ENCODE measurements around the gene ONECUT3.

DNA sequence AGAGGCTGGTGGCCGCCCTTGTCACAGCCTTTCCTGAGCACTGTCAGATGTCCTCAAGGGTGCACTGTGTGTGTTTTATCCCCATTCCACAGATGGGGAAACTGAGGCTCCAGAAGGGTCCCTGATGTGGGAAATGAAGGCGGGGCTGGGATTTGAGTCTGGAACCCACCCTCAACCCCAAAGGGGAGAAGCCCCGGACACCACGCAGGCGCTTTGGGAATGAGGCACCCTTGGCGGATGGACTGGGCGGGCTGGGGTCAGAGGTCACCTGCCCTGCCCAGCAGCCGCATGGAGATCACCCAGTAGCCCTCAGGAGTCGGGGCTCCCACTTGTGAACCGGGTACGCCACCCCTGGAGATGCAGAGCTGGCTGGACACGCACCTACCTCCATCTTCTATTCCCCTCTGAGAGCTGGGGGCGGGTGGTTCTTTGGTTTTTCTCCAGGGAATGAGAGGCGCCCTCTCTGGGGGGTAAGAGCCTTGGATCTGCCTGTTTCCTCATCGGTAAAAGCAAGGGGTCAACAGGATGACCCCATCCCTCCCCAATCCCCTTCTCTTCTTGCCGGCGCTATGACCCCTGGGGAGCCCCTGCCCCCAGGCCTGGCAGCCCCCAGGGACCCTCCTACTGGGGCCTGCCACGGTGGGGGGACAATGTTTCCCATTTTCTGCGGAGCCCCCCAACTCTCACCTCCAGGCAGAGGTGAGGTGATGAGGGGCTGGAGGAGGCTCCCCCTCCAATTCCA, 8.3 kb upstream of the ONECUT3 start:
- TF ChIP-seq CTCF (conservative IDR thresholded peaks at IDR 0.05; ENCODE audit: low read depth, low read length) (no peak), POLR2A (IDR thresholded peaks at IDR 0.05; ENCODE audit: low read depth, low read length) (no peak), FOS (IDR thresholded peaks at IDR 0.05; ENCODE audit: low read depth, low read length) (no peak), RAD21 (IDR thresholded peaks at IDR 0.05; ENCODE audit: low read length) (no peak), MAFK (IDR thresholded peaks at IDR 0.05; ENCODE audit: low read depth, low read length) (no peak), MXI1 (IDR thresholded peaks at IDR 0.05; ENCODE audit: borderline replicate concordance, low read depth, low read length) (no peak), ELK1 (IDR thresholded peaks at IDR 0.05; ENCODE audit: borderline replicate concordance, low read depth, low read length) (no peak), BHLHE40 (IDR thresholded peaks at IDR 0.05; ENCODE audit: low read depth, low read length) (no peak), CEBPB (IDR thresholded peaks at IDR 0.05; ENCODE audit: low read depth, low read length) (no peak), RFX5 (IDR thresholded peaks at IDR 0.05; ENCODE audit: low read depth, low read length) (no peak), USF2 (IDR thresholded peaks at IDR 0.05; ENCODE audit: low read depth, low read length) (no peak), MAZ (IDR thresholded peaks at IDR 0.05; ENCODE audit: borderline replicate concordance, low read depth, low read length) (no peak), SMC3 (IDR thresholded peaks at IDR 0.05; ENCODE audit: low read depth, low read length) (no peak), CHD1 (IDR thresholded peaks at IDR 0.05; ENCODE audit: low read depth, low read length) (no peak)
